GM19324 (cell line): Measurements from ENCODE around the gene RPS16.
A peak's percentile ranks its signal among the peaks of the same experiment; 100 is the strongest.

Source experiments
- ATAC-seq: cut with Tn5 transposase; IDR thresholded peaks from one replicate; pipeline ENCODE4 v1.9.1; 2021; ENCODE audit warnings: mild to moderate bottlenecking, moderate library complexity; ENCODE audit not compliant: unreplicated experiment, low FRiP score

Gene RPS16

GRCh38 chr19:39408392-39409207 lies 27.1 kb downstream of the RPS16 start:
- no peak for ATAC-seq

GRCh38 chr19:39407660-39408391 lies 27.9 kb downstream of the RPS16 start:
- ATAC-seq = no peak

GRCh38 chr19:39407410-39407659 lies 28.4 kb downstream of the RPS16 start:
- ATAC-seq = no peak

GRCh38 chr19:39406656-39407409 lies 28.9 kb downstream of the RPS16 start, which contains the start of gene ZFP36:
Gene ZFP36 (plus strand): TSS chr19:39406847. CDS start chr19:39406905, 58 bp downstream.
- ATAC-seq = peak; percentile 16

GRCh38 chr19:39405958-39406655 lies 29.6 kb downstream of the RPS16 start:
- ATAC-seq = no peak

GRCh38 chr19:39405261-39405957 lies 30.3 kb downstream of the RPS16 start:
- no peak for ATAC-seq

- no peak for ATAC-seq
These were observed 32.1 kb downstream of the RPS16 start for GRCh38 chr19:39403331-39404312.

GRCh38 chr19:39402346-39403300 lies 33.1 kb downstream of the RPS16 start:
- ATAC-seq = peak; percentile 33

- ATAC-seq = no peak
These were observed 34.0 kb downstream of the RPS16 start for GRCh38 chr19:39401549-39402345.

- ATAC-seq = no peak
These were observed 34.6 kb downstream of the RPS16 start for GRCh38 chr19:39401070-39401548.

GRCh38 chr19:39400061-39400460 lies 35.7 kb downstream of the RPS16 start:
- no peak for ATAC-seq

GRCh38 chr19:39399668-39400050 lies 36.1 kb downstream of the RPS16 start:
- no peak for ATAC-seq

- ATAC-seq = no peak
These were observed 37.4 kb downstream of the RPS16 start for GRCh38 chr19:39398297-39398864.

GRCh38 chr19:39397360-39398296 lies 38.1 kb downstream of the RPS16 start:
- ATAC-seq = peak; percentile 46

- ATAC-seq = peak; percentile 94
These were observed 44.9 kb downstream of the RPS16 start, which contains the start of the genes MED29 and PAF1 for GRCh38 chr19:39390751-39391437. Gene MED29 (plus strand): TSS chr19:39391378. CDS start chr19:39391423, 45 bp downstream. Gene PAF1 (minus strand): TSS chr19:39391106. CDS start chr19:39390864, 242 bp downstream.
